Activated CD4-positive, alpha-beta T cell treated with anti-CD3 and anti-CD28 coated beads, Interleukin-2, amount 50 U/mL, for 24 hours (primary cell): Measurements from ENCODE around the gene OBI1.
"Not testable (repeated sequence)": the region's sequence is repeated elsewhere in the genome, so short reads cannot be mapped to it uniquely, and the experiment has no call there.

Experiments used
- DNase-seq, 2 donors: peaks; one replicate each; pipeline ENCODE4 v3.0.0-alpha.2; 2020; ENCODE audit warnings: low read depth in 1 of 2, low spot score in 1 of 2

The OBI1 gene

DNA sequence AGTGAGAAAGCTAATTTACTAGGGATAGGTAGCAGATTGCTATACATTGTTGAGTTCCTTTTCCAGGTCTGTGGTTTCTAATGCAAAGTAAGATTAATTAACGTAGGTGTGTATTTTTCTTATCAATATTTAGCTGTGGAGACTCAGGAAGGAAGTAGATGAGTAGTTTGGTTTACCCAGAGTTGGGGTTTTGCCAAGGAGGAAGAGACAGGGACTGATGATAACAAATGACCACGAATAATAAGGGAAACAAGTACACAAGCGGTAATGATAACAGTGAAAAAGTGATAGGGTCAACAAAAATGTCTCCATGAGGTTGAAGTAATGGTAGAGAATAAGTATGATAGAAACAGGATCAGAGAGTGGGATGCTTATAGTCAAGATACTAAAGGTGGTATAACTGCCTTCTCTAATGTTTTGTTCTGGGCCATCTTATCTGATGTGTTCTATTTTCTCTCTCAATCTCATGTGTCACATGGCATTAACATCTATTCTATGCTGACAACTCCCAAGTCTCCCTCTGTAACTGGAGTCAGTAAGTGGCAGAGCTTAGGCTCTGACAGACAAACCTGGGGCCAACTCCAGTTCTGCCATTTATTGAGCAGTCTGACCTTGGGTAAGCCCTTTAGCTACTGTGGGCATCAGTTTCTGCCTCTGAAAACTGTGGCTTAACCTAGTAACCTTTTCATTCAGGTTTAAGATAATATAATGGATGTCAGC lies 8.8 kb downstream of the OBI1 start:
- DNase-seq: no peak

- DNase-seq: not testable (repeated sequence)
Measured at GRCh38 chr13:78647109-78647678, 11.8 kb downstream of the OBI1 start.

GRCh38 chr13:78638216-78638615 lies 20.7 kb downstream of the OBI1 start:
- DNase-seq: no peak

GRCh38 chr13:78636495-78636894 lies 22.5 kb downstream of the OBI1 start:
- DNase-seq: no peak

- DNase-seq: no peak
Measured at GRCh38 chr13:78632996-78633395, 26.0 kb downstream of the OBI1 start.

DNA sequence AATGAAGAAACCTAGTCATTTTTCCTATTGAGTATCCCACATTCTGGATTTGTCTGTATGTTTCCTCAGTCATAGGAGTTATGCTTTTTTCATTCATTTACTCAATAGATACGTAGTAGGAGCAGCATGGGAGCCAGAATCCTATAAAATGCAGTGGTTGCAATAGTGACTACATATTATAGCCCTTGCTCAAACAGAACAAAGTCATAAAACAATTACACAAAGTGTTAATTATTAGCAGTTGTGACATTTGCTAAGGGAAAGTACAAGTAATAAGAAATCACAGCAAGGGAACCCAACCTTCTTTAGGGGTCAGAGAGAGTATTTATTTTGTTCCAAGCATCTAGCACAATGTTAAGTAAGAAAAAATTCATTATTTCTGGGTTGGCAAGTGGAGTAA lies 27.9 kb downstream of the OBI1 start:
- no peak for DNase-seq

DNA sequence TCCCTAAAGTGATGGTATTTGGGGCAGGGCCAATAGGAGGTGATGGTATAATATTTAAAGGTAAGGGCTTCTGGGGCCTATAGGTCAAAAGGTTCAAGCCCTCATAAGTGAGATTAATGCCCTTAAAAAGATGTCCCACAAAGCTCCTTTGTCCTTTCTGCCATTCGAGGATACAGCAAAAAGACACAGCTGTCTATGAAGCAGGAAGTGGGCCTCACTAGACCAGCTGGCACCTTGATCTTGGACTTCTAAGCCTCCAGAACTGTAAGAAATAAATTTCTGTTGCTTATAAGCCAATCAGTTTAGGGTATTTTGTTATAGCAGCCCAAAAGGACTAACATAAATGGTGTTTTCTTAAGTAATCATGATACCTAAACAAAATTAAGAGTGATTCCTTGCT lies 28.4 kb downstream of the OBI1 start:
- DNase-seq: no peak

DNA sequence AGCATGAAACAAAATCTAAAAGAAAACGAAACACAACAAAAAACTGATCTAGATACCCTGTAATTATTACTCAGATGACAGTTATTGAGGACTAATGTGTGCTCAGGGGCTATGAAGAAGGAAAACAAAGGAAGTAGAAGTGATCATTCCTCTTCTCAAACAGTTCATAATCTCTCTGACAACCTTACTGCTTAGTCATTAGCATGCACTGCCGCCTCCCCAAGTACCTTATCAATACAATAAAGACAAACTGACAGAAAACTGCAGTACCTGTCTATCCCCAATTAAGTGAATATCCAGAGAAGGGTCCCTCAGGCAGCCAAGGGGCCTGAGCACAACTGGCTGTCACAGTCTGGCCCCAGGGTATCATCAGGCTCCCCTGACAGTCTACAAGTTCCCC lies 33.6 kb downstream of the OBI1 start:
- DNase-seq: no peak

GRCh38 chr13:78623132-78623531 lies 35.8 kb downstream of the OBI1 start:
- no peak for DNase-seq

GRCh38 chr13:78620936-78621470 lies 38.0 kb downstream of the OBI1 start:
- DNase-seq: no peak

DNA sequence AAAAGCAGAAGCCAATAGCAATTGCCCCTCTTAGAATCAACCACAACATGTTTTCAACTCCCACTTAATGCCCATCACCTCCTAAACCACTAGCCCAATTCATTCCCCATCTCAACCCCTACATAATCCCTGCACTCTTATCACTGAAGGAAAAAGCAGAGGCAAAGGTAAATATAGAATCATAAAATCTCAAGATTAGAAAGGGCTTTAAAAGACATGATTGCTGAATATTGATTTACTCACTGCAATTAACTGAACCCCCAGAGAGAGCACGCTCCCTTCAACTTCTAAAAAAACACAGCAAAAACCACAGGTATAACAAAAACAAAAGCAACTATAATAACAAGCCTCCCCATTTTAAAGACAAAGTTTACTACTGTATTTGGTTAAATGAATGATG lies 40.5 kb downstream of the OBI1 start:
- DNase-seq: no peak

GRCh38 chr13:78611040-78611439 lies 47.9 kb downstream of the OBI1 start:
- DNase-seq: no peak

- DNase-seq: no peak
Measured at GRCh38 chr13:78610381-78610883, 48.5 kb downstream of the OBI1 start.

GRCh38 chr13:78609464-78610205 lies 49.3 kb downstream of the OBI1 start:
- no peak for DNase-seq

DNA sequence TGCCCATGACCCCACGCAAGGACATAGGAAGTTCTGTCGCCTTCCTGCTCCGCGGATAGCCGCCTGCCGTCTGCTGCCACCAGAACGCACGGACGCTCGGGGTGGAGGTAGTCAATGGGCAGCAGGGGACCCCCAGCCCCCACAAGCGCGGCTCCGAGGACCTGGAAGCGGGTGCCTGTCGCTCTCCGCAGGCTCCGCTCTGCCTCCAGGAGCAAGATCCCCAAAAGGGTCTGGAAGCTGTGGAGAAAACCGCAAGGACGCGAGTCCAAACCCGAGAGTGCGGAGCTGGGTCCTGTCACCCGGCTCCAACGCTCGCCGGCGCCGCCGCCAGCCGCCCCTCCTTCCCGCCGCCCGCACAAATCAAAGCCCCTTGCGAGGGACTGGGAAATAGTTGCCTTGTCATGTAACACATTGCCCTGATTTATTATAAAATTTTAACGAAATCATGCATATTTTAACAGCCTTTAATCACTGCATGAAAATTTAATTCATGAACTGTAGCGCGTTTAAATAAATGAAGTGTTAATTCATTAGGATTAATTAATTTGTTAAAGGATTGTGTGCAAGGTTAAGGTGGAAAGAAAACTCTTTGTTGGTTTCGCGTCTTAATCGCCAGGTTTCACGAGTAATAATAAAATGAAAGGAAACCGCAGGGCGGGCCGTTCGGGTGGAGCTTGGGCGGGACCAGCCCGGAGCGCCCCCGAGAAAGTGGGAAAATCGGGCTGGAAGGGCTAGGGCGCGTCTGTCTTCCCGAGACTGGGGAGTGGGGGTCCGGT lies 50.1 kb downstream of the OBI1 start:
- DNase-seq: no peak

- no peak for DNase-seq
Measured at GRCh38 chr13:78608252-78608687, 50.7 kb downstream of the OBI1 start.

- DNase-seq: no peak
Measured at GRCh38 chr13:78607409-78608251, 51.3 kb downstream of the OBI1 start.

- no peak for DNase-seq
Measured at GRCh38 chr13:78606471-78607408, 52.2 kb downstream of the OBI1 start.
